DND-41 (cell line): ENCODE results near the gene IER5.

Experiments
- EZH2 ChIP-seq: IDR thresholded peaks from 3 replicates; pipeline ENCODE4 v1.6.1; 2012; ENCODE audit warnings: borderline replicate concordance, low read depth, mild to moderate bottlenecking, moderate library complexity, low read length, inconsistent platforms; ENCODE audit not compliant: severe bottlenecking
- TF ChIP-seq, protein P1 (sequence below): IDR thresholded peaks from 2 replicates; pipeline ENCODE4 v1.5.1; 2012; ENCODE audit warnings: borderline replicate concordance, low read length, moderate library complexity, mild to moderate bottlenecking; ENCODE audit not compliant: poor library complexity, severe bottlenecking; ENCODE audit errors: extremely low read depth

DNA sequence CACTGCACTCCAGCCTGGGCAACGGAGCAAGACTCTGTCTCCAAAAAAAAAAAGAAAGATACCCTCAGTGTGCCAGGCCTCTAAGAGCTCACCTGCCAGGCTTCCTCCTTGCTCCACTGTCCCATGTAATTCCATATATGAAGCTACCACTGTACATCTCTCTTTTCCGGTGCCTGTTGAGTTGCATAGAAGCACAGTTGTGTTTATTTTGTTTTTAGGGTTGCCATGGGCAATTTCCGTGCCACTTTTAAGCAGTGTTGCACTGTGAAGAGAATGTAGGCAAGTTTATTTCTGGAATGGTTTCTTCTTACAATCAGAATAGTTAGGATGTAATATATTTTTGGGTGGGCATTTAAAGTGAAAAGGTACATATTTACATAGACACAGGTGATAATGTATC lies 31.4 kb upstream of the IER5 start:
- TF ChIP-seq, protein P1, sequence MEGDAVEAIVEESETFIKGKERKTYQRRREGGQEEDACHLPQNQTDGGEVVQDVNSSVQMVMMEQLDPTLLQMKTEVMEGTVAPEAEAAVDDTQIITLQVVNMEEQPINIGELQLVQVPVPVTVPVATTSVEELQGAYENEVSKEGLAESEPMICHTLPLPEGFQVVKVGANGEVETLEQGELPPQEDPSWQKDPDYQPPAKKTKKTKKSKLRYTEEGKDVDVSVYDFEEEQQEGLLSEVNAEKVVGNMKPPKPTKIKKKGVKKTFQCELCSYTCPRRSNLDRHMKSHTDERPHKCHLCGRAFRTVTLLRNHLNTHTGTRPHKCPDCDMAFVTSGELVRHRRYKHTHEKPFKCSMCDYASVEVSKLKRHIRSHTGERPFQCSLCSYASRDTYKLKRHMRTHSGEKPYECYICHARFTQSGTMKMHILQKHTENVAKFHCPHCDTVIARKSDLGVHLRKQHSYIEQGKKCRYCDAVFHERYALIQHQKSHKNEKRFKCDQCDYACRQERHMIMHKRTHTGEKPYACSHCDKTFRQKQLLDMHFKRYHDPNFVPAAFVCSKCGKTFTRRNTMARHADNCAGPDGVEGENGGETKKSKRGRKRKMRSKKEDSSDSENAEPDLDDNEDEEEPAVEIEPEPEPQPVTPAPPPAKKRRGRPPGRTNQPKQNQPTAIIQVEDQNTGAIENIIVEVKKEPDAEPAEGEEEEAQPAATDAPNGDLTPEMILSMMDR, result no peak
- no peak for TF ChIP-seq EZH2
